Activated CD4-positive, alpha-beta T cell treated with anti-CD3 and anti-CD28 coated beads, Interleukin-2, amount 50 U/mL, for 16 hours (primary cell): ENCODE data around the gene NODAL.
"Not testable (repeated sequence)": the region's sequence is repeated elsewhere in the genome, so short reads cannot be mapped to it uniquely, and the experiment has no call there.

Source experiments
- DNase-seq: peaks from one replicate; pipeline ENCODE4 v3.0.0-alpha.2; 2020

NODAL gene

GRCh38 chr10:70441161-70441894 is at the start of gene NODAL:
TSS of gene NODAL (minus strand) at chr10:70441681. CDS start at chr10:70441667, 14 bp downstream.
- DNase-seq = no peak

DNA sequence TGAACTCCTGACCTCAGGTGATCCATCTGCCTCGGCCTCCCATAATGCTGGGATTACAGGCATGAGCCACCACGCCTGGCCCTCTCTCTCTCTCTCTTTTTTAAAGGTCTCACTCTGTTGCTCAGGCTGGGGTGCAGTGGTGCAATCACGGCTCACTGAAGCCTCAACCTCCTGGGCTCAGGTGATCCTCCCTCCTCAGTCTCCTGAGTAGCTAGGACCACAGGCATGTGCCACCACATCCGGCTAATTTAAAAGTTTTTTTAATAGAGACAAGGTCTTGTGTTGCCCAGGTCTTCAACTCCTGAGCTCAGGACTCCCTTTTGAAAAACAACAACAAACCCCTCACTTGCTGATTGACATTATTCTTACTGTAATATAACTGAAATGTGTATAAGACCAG is 48.7 kb upstream of the NODAL start:
- no peak for DNase-seq

DNA sequence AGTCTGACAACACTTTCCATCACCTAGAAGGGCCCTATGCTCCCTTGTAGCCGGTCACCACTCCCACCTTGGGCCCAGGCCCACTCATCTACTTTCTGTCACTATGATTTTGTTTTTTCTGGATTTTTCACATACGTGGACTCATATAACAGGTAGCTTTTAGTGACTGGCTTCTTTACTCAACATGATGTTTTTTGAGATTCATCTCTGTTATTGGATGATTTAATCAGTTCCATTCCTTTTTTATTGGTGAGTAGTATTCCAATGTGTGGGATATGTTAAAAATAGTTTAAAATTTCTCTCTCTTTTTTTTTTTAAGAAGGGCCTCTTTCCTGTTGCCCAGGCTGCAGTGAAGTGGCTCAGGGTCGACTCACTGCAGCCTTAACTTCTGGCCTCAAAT is 46.3 kb upstream of the NODAL start:
- no peak for DNase-seq

- DNase-seq = not testable (repeated sequence)
These were observed 42.4 kb upstream of the NODAL start for GRCh38 chr10:70483872-70484271.

GRCh38 chr10:70482982-70483760 is 41.7 kb upstream of the NODAL start:
- no peak for DNase-seq

- DNase-seq = no peak
These were observed 40.5 kb upstream of the NODAL start for GRCh38 chr10:70481831-70482530.

- no peak for DNase-seq
These were observed 39.6 kb upstream of the NODAL start for GRCh38 chr10:70481105-70481504.

GRCh38 chr10:70480239-70480861 is 38.9 kb upstream of the NODAL start:
- no peak for DNase-seq

GRCh38 chr10:70479626-70480238 is 38.3 kb upstream of the NODAL start:
- DNase-seq = no peak

DNA sequence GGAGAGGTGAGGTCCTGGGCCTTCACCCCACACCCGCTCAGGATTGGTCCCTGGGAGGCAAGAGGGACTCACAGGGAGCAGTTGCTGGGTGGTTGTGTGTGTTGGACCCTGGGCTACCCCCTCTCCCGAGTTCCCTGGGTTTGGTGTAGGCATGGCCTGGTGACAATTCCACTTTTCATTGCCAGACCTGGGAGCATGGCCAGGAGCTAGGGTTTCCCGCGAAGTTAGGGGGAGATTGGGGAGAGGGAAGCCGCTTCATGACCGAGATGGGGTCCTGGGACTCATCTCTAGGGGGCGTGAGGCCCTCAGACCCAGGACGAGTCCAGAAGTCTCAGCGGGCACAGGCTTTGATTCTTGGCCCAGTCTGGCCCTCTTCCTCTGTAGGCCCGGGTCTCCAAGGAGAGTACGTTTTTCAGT is 37.7 kb upstream of the NODAL start:
- no peak for DNase-seq

DNA sequence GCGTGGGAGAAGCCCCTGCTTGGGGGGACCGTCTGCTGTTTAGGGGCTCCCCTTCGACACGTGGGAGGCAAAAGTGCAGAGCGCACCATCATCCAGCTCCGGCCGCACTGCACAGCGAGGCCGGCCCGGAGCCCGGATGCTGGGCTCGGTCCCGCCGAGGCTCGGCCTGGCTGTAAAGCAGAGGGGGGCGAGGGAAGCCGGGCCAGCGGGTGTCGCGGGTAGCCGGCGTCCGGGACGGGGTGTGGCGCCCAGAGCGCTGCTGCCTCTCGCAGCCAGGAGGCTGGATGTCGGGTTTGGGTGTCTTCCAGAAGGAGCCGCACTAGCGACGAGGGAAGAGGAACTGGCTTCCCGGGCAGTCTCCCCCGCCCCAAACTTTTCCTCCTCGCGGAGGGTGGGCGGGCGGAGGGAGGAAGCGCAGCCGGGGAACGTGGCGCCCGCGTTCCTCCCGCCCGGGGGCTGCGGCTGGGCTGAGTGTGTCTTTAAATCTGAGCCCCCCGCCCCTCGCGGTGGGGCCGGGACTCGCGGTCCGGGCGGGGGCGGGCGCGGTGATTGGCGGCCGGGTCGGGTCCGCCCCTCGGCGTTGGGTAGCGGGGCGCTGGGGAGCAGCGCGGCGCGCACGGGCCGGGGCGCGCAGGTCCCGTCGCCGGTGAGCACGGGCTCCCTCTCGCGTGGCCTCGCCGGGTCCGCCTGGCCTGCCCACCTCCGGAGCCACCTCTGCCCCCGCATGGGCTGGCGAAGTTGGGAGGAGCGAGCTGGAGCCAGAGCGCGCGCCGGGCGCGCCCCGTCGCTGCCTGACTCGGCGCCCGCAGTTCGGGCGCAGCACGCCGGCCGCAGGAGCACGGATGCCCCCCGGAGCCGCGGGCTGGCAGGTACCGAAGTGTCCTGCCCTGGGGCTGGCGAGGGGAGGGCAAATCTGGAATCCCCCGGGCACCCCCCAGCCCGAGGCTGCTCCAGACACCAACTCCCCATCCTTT is 37.0 kb upstream of the NODAL start, which contains the start of gene PALD1:
Gene PALD1, plus strand, starts transcription at position 577 of the 974 bp plus-strand sequence. CDS start 47,185 bp downstream, outside the sequence.
- peak; percentile 28 for DNase-seq

DNA sequence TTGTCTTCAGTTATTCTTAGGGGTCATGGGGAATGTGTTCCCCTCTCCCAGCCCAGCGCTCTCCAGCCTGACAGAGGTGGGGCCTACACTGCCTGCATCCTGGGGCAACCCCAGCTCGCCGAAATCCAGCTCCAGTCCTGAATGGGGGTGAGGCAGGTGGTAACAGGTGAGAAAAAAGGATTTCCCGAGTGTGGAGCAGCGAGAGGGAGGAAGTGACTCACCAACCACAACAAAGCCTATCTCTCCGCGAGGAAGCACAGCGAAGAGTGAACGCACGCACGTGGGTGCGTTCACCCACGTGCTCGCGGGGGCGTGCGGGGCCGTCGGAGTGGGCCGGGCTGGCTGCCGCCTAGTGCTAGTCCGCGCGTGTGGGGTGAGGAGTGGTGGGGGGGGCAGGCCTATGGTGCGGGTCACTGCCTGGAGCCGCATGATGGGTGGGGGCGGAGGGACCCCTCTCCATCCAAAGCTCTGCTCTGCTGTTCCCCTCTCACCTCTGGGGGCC is 36.2 kb upstream of the NODAL start:
- peak; percentile 77 for DNase-seq

DNA sequence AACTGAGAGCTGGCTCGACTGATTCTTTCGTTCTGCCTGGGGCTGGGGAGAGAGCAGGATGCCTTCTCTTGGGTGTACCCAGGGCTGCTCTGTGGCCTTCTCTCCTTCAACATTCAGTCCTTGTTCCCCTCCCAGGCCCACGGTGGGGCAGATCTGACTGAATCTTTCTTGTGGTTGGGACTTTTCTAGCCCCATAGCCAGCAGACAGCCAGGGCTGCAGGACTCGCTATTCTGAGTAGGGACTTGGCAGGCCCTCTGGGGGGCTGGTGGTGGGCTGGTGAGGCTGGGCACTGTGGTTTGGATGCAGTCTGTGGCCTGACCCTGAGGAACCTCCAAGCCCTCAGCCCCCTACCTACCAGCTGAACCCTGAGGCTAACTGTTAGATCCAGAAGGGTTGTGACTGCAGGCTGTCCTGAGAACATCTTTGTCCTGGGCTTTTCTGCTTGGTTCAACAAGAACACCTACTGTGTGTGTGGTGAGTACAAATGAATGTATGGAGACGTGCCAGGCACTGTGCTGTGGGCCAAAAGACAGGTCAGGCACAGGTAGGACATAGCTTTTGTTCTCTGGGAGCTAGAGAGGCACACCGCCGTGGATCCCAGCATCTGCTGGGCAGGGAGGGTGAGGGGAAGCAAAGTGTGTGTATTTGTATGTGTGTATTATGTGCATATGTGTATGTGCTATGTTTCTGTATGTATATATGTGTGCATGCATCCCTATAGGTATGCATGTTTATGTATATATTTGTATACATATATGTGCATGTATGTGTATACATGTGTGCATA is 35.0 kb upstream of the NODAL start:
- DNase-seq = no peak

GRCh38 chr10:70475661-70476060 is 34.2 kb upstream of the NODAL start:
- no peak for DNase-seq

DNA sequence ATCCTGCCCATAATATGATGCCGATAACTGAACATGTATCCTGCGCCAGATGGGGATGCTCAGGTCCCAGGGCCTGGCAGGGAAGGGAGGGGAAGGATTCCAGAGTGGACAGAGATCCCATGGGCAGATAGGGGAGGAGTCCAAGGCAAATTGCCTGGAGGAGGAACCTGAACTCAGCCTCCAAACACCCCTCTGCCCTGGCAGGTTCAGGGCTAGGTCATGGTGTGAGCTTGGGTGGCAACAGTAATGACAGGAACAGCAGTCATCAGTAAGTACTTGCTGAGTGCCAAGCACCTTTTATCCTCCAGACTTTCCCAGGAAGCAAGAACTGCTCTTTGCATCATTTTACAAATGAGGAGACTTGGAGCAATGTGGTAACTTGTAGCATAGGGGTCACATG is 33.3 kb upstream of the NODAL start:
- no peak for DNase-seq

- no peak for DNase-seq
These were observed 31.4 kb upstream of the NODAL start for GRCh38 chr10:70472799-70473454.

DNA sequence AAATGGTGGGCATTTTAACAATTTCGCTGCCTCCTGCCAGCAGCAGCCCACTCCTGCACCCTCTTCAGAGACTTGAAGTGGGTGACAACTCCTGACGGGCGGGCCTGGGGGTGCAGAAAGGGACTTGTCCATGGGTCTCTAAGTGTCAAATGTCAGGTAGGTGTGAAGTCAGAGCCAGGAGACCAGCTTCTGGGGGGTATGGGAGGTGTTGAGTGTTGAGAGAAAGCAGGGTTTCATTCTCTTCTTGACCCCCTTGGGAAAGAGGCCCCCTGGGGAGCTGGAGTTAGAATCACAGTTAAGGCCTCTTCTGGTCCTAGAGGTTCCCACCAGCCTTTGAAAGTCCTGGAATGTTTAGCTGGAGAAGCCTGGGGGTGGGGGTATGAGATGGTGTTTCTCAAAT is 25.5 kb upstream of the NODAL start:
- DNase-seq = no peak

DNA sequence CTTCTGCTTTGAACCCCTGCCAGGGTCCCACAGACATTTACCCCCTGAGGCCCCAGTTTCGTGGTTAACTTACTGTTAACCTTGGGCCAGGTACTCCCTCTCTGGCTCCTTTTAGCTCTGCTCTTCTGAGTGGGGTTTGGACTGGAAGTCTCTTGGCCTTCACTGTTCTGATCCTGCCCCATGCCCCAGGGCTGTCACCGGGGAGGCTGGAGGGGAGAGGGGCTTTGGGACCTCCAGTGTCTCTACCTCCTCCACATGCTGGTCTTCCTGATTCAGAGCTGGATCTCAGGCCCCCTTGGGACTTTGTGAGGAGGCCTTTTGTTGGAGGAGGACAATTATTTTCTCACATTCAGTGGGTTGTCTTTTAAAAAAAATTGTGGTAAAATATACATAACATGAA is 24.4 kb upstream of the NODAL start:
- no peak for DNase-seq

DNA sequence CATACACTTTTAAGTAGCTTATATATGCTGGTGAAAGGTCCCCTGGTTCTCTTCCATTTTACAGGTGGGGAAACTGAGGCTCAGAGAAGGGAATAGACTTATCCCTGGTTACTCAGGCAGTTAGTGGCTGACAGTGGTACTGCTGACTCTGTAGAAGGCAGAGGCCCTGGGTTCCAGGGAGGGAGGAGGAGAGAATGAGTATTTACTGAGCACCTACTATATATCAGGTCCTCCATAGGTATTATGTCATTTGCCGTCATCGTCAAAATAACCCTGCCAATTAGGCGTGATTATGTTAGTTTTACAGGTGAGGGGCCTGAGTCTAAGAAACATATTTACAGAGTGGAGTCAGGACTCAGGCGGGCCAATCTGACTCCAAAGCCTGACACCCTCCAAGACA is 23.8 kb upstream of the NODAL start:
- DNase-seq = no peak
